Measurements from ENCODE around the gene MAP3K15.

Gene MAP3K15

DNA sequence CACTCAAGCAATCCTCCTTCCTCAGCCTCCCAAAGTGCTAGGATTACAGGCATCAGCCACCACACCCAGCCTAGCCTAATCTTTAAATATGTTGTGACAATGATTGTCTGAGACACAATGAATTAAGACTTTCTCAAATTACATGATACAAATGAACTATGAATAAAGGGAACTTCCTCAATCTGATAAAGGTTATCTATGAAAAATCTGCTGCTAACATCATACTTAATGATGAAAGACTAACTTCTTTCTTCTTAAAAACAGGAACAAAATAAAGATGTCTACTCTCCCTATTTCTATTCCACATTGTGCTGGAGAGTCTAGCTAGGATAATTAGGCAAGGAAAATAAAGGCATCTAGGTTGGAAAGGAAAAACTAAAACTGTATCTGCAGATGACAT lies 111.6 kb downstream of the MAP3K15 start:
- DNase-seq (ENCODE audit: low read depth, low spot score), result no peak

DNA sequence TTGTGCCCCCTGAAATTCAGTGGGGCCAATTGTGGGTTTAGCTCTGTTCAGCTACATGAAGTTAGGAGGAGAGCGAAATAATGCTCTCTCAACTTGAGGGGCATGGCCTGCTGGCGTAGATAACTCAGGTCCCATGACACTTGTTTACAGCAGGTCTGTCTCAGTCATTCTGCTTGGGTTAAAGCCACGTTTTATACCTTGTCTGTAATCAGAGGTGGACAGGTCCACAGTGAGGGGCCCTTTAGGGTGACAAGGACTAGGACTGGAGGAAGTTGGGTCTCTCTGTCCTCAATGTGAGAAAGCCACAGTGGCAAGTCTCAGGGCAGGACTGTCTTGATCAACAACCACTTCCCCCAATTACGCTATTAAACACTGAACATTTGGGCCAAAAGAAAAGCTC lies 122.6 kb downstream of the MAP3K15 start:
- DNase-seq (ENCODE audit: low read depth, low spot score), result no peak

DNA sequence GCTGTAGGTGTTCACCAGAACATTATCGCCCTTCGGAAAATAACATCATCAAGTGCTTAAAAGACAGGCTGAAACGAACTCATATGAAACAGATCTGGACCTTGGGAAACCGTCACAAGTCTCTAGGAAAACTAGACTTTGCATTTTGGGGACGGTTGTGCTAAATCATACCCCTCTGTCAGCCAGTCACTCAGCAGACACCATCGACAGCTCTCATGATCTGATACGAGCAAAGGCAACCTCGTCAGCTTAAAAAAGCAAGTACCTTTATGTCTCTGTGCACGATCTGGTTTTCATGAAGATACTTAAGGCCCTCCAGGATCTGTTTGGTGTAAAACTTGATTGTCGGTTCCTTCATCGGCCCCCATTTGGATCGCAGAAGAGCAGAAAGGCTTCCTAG lies 123.2 kb downstream of the MAP3K15 start:
- DNase-seq (ENCODE audit: low read depth, low spot score), result no peak

DNA sequence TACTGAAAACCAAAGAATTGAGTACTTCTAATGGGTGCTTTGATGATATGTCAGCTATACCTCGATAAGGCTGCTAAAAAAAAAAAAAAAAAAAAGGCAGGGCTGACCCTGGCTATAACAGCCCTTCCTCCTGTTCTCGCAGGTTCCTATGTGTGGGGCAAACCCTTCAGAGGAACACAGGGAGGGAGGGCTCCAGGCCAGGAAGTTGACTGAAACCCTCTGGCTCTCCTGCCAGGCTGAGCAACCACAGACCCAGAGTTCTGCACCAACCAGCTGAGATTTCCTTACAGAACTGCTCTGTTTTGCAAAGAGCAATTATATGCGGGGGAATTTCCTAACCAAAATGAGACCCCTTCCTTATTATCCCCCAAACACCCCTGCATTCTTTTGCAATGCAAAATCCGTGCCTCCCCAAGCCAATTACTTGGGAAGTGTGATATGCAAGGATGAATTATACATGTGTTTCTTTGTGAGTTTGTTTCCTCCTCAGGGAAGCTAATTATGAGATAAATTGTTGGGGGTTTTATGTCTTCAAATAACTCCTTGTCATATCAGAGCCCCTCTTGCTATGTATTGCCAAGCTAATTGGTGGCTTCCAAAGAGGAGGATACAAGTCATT lies 126.0 kb downstream of the MAP3K15 start:
- DNase-seq (ENCODE audit: low read depth, low spot score), result no peak

DNA sequence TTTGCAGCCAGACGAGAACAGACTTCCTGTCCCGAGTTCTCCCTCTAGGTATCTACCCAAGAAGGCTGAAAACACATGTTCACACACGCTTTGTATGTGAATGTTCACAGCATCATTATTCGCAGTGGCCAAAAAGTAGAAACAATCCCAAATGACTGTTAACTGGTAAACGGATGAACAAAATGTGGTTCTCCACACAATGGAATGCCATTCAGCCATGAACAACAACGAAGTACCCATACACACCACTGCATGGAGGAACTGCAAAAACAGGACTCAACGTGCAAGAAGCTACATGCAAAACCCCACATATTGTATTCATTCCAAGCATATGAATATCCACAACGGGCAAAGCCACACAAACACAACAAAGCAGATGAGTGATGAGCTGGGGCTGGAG lies 126.6 kb downstream of the MAP3K15 start:
- DNase-seq (ENCODE audit: low read depth, low spot score), result no peak

DNA sequence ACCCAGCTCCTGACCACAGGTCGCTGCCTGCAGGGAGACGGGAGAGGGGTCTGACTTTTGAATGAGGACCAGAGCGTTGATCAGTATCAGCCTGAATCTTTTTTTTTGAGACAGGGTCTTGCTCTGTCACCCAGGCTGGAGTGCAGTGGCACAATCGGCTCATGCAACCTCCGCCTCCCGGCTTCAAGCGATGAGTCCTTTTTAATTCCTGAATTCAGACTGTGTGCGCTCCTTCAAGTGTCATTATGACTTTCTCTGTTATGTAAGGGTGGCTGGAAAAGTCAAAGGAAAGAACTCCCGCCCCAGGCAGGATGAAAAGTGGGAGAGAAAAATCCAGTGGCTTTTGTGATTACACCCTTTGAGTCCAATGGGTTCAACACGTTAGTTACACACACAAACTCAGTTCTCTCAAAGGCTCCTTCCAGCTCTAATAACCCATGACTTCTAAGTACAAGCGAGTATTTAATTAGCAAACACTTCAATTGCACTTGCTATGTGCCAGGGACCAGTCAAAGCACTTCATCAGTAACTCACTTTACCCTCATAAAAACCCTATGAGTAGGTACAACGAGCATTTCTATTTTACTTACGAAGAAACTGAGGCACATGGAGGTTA lies 127.1 kb downstream of the MAP3K15 start:
- DNase-seq (ENCODE audit: low read depth, low spot score), result no peak

DNA sequence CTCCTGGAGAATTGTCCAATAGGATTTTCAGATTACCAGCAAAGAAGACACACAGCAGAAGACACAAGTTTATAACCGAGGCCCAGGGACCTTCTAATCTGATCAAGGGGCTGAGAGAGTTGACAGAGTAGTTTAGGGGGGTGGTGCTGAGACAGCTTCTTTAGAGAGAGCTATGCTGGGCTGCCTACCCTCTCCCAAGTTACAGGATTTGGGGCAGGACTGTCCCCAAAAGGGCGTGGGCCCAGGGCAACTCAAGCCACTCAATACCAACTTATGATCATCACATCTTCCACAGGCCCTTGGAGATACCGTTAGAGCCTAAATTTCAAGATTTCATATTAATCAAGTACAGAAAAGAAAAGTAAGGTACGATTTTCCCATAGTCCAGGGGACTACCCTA lies 128.6 kb downstream of the MAP3K15 start:
- DNase-seq (ENCODE audit: low read depth, low spot score), result no peak

DNA sequence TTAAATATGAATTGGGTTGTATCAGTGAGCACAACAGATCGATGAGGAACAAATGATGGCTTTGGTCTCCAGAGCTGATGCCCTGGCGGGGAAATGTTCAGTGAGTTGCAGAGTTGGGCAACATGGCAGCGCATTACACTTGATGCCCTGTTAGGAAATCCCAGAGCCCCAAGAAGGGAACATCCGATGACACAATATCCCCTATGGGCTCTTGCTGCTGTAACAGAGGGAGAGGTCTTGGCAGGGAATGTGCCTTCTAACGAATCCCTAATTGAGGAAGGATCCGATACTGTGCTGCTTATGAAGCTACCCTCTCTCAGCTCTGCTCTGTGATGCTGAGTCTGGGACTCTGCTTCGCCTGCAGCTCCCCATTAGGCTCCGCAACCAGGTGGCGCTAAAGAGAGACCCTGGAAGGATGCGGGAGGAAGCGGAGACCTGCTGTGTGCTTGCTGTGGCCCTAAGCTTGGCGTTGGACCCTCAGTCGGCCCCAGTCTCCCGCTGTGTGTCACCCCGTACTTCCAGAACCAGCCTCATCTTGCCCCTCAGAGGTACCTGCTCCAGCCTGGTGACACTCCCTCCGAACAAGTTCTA lies 132.7 kb downstream of the MAP3K15 start:
- peak; percentile 11 for DNase-seq (ENCODE audit: low read depth, low spot score)

DNA sequence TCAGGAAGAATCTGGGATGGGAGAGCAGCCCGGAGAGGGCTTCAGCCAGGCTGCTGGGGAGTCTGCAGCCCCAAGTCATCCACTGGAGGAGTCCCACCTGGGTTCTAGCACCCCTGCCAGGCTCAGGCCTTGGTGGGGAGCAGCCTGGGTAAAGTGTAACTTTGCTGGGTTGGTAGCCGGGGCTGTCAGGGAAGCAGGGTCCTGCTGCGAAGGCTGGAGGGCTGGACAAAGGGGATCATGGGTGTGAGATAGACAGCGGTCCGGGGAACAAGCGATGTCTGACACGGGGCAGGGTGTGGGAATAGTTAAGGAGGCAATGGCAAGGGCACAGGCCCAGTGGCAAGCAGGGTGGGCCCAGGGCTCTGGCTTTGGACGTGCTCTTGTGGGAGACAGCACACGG lies 134.0 kb downstream of the MAP3K15 start:
- no peak for DNase-seq (ENCODE audit: low read depth, low spot score)

DNA sequence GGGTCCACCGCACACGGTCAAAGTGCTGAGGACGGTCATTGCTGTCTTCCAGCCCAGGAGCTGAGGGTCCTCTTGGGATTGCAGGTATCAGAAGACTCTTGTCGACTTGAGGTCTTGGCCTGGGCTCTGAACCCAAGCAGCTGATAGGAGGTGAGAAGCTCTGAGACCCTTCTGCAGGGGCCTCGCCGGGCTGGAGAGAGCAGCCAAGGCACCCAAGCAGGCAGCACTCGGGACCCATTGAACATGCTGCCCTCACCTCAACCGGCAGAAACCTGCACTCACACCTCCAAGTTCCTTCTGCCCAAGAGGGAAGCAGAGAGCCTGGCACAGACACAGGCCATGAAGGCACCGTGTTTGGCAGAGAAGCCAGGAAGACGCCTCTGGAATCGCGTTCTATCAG lies 137.5 kb downstream of the MAP3K15 start:
- no peak for DNase-seq (ENCODE audit: low read depth, low spot score)

DNA sequence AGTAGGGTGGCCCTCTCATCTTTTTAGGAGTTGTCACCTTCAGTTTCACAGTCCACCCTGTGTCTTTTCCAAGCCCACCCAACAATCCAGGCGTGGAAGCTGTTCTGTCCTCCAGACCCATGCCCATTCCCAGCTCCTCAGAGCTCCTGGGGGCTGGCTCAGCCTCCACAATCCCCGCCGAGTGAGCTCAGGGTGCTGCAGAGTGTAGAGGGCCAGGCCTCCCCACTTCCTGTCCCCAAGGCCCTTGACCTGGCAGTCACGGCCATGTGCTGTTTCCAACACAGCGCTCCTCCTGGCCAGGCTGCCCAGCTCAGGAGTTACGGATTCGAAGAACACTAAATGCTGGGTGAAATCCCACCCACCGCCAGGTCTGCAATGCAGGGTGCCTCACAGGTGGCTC lies 139.8 kb downstream of the MAP3K15 start:
- no peak for DNase-seq (ENCODE audit: low read depth, low spot score)

DNA sequence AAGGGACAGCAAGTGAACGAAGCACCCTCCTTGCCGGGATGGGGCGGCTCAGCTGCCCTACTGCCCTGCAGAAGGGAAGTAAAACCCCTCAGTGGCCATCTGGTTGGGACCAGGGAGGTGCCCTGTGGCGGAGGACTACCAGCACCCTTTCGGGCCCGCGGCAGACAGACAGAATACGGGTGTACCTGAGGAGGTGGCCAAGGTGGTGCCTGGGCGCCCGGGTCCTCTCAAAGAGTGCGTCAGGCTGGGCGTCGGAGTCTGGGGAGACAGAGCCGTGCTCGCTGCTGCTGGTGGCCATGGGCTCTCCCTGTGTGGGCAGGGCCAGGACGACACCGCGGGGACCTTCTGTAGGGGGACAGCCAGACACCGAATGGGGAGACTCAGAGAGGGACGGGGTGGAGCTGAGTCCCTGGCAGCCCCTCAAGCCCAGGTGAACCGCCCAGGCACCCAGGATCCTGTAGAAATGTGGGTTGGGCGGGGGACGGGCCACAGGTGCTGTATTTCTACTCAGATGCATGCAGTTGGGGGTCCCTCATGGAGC lies 141.9 kb downstream of the MAP3K15 start:
- DNase-seq (ENCODE audit: low read depth, low spot score), result no peak

DNA sequence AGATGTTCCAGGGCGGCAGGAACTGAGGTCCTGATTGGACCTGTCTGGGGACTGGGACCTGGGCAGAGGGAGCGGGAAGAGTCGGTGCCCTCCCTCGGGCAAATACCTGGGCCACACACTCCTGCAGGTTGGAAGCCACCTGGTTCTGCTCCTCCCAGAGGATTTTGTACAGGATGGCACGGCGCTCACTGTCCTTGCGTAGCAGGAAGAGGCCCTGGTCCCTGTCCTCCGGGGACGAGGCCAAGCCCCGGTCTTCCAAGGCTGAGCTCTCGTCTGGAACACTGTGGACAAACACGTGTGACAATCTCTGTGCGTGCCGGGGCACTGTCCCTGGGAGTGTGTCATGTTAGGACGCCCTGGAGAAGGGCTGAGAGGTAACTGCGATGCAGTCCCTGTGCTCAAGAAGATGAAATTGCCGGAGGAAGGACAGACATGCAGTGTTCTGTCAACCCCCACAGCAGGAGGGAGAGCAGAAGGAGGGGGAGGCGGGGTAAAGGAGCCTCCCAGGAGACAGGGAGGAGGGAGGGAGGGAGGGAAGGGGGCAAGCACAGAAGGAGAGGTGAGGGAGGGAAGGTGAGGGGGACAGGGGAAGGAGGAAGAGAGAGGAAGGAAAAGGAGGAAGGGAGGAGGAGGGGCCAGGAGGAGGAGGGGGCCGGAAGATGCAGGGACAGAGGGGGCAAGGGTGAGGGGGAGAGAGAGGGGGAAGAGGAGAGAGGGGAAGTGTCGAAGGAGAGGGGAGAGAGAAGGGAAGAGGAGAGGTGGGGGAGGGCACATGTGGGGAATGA lies 142.6 kb downstream of the MAP3K15 start:
- DNase-seq (ENCODE audit: low read depth, low spot score), result no peak

DNA sequence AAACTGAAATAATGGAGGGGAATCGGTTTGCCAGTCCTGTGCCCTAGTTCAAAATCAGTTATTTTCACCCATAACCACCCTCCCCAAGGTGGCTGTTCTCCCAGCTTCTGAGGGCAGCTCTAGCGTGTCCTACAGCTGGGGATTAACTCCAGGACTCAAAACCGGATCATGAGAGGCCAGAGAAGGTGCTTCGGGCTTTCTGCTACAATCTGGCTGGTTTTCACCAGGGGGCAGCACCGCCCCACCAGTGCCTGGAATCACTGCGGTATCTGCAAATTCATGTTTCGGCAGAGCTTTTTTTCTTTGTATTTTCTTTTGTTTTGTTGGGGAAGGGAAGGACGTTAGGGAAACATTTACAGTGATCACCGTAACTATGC lies 143.2 kb downstream of the MAP3K15 start:
- peak; percentile 29 for DNase-seq (ENCODE audit: low read depth, low spot score)

DNA sequence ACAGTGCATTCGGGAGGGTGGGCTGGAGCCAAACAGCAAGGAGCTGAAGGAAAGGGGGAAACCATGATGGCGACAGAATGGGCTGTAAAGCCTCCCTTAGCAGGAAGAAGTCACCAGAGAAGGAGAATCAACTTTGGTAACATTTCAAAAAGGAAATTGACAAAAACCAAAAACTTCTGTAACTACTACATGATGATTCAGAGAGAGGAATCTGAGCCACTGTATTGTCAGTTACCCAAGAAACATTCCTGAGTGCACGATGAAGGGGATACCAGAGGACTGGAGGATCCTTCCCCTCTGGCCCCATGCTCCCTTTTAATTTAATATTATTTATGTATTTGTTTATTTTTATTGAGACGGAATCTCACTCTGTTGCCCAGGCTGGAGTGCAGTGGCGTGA lies 145.2 kb downstream of the MAP3K15 start:
- DNase-seq (ENCODE audit: low read depth, low spot score), result no peak

DNA sequence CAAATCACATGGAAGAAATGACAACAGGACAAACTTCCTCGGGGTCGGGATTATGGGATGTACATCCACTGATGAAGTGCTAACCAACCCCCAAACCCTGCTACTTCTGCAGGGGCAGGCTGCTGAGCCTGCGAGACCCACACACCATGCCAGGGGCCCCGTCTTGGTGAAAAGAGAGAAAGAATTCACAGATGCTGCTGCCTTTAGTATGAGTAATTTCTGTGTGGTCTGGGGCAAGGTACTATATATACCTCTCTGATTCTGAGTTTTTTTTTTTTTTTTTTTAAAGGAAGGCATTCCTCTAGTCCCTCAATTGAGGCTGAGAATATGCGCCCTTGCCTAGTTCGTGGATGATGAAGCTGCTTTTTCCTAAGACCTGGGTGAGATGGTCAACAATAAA lies 146.7 kb downstream of the MAP3K15 start:
- DNase-seq (ENCODE audit: low read depth, low spot score), result no peak

DNA sequence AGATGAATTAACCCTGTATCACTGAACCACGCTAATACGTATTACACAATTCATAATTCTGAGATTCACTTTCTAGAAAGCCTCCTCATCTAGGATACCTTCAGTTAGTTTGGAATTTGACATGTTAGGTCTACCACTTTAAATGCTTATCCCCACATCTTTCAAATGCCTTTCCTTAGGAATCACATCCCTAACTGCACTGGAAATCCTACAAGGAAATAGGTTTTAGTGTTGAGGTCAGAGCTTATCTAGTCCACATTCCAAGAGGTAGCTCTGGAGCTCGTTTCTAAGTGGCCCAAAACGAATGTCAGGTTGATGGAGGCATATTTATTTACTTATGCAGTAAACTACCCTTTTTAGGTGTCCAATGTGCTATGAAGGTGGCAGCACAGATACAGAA lies 153.6 kb downstream of the MAP3K15 start:
- no peak for DNase-seq (ENCODE audit: low read depth, low spot score)

DNA sequence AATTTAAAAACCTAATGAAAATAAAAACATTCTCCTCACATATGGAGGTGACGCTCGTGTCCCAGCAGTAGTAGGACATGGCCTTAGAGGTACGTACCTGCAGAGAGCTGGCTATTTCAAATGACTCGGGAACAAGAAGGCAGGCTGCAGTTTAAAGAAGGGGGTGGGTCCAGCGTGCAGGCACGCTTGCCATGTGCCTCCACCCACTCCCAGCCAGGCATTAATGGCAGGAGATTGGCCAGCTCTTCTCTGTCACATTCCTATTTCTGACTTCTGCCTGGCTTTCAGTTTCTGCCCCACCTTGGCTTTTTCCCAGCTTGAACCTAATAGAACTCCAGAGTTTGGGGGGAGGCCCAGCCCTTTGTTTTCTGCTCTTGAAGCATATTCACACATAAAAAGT lies 154.4 kb downstream of the MAP3K15 start:
- no peak for DNase-seq (ENCODE audit: low read depth, low spot score)

DNA sequence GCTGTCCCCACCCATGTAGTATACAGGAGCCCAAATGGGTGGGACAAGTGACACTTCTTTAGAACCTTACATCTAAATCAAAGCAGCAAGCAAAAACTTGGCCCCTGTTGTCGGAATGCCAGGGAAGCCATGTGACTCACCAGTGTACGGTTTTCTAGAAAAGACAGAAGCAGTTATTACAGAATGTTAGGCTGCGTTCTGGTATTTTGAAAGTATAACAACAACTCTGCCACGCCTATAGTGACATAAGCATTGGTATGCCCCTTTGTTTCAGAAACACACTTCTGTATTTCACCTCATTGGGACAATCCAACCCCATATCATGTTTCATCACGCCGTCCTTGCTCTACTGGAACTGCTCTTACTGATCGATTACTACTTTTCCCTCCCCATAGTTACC lies 156.8 kb downstream of the MAP3K15 start:
- no peak for DNase-seq (ENCODE audit: low read depth, low spot score)

DNA sequence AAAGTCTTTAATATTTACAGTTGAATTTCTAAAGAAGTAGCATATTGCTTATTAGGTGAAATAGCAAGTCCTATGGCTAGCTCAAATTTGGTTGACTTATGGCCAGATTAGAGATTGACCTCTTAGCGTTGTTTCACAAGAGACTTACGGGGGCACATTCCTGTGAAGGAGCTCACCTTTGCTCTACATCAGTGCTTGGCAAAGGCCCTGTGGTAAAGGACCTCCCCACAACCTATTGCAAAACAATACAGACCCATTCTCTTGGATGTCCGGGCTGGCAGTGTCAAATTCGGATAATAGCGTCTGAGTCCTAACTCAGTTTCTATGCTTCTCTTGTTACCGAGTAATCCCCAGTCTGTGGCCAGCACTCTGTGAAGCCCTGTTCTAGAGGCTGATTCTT lies 160.7 kb downstream of the MAP3K15 start:
- DNase-seq (ENCODE audit: low read depth, low spot score), result no peak

DNA sequence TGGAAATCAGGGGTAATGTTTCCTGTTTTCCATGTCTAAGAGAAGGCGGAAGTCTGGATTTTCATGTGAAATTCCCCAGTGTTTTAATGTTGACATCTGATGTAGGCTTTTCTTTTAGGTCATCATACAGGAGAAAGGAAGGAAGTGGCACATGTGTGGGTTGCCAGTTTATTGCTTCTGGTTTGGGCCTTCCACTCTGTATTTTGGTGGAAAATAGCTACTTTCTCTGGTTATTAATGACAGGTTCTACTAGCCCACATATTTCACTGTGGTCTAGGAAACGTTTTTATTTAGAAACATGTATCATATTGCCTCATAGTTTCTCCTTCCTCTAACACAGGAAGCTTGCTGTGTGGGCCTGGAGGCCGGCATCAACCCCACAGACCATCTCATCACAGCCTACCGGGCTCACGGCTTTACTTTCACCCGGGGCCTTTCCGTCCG lies 164.3 kb downstream of the MAP3K15 start:
- no peak for DNase-seq (ENCODE audit: low read depth, low spot score)

DNA sequence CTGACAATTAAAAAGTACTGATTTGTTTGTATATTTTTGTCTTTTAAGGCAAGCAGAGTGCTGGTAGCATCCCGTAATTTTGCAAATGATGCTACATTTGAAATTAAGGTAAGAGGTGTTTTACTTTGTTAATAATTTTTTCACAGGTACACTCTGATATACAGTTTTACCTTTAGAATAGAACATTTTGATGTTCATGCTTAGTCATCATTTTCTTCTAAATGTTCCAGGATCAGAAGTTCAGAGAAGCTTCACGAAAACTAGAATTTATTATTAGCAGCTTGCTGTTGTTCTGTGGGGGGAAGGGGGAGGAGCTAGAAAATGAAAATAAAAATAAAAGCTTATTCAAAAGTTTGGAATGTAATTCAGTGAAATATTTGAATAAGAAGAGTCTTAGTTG lies 166.0 kb downstream of the MAP3K15 start:
- DNase-seq (ENCODE audit: low read depth, low spot score), result no peak
